Nucleus accumbens (tissue), 56 donors: Measurements from ENCODE around the gene RNF103.
"Not testable (repeated sequence)": the region's sequence is repeated elsewhere in the genome, so short reads cannot be mapped to it uniquely, and the experiment has no call there.

Experiments
- DNase-seq, 56 donors: peaks; one replicate each; lab custom pipeline; 2025; lab: John Stamatoyannopoulos, UW

RNF103 gene

GRCh38 chr2:86625096-86625495 lies 1.4 kb upstream of the RNF103 start:
- DNase-seq: peak in 46 of 56 donors; percentile 6 to 75 (median 42)

DNA sequence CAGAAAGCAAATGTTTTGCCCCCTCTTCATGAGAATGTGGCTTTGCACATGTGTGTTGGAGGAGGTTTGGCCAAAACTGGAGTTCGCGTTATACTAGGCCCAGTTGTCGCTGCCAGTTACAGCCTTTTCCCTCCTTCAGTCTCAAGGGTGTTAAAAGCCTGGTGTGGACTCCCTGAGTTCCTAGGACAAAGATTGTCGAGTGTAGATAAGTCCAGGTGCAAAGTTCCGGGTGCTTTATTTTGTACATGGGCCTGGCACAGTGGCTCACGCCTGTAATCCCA lies 542 bp upstream of the RNF103 start:
- DNase-seq: peak in 2 of 56 donors; percentile 12 to 35

DNA sequence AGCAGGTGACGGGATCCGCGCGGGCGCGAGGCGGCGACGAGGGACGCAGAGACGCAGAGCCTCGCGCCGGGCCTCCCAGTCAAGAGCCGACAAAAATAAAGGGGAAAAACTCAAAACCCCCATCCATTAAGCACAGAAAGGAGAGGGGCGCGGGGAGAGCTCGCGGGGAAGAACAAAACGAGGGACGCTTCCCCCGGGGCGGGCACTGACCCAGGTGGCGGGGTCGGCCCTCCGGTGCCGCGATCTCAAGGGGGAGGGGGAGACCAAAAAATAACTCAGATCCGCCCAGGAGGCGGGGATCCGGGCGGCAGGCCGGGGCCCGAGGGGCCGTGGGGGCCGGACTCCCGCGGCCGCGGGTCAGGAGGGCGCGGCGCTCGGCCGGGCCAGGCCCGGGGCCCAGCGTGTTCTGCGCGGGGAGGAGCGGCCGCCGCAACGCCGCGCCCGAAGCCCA lies 597 bp downstream of the RNF103 start:
- DNase-seq: peak in 37 of 56 donors; percentile 15 to 77 (median 48)

- peak in 29 of 56 donors; percentile 13 to 68 (median 45) for DNase-seq
Measured at GRCh38 chr2:86622519-86623042, 1.1 kb downstream of the RNF103 start.

DNA sequence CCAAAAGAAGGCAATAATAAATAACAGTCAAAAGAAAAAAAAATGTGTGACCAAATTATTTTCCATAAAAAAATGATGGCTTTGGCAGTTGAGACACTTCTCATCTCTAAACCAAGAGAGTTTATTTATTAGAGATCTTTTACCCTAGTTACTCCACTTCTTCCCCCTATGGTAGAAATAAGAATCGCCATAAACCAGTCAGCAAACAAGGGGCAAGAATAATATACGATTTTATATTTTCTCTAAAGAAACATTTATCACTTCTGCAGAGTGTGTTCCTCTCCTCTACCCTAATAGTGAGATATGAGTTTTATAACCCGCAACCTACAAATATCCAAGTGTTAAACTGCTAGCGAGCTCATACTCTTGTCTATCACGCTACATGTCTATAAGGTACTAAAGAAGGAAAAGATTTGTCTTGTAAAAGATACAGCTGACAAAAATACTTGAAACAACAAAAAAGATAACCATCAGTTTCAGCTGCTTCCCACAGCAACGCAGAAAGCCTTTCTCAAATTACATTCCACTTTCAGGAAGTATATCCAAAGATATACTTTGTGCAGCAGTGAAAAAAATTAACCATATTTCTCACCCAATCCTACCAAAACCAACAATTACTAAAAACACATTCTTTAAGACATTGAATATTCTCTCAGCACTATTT lies 2.3 kb downstream of the RNF103 start:
- no peak for DNase-seq

GRCh38 chr2:86617738-86618137 lies 5.9 kb downstream of the RNF103 start:
- peak in 1 of 56 donors; percentile 7 for DNase-seq

DNA sequence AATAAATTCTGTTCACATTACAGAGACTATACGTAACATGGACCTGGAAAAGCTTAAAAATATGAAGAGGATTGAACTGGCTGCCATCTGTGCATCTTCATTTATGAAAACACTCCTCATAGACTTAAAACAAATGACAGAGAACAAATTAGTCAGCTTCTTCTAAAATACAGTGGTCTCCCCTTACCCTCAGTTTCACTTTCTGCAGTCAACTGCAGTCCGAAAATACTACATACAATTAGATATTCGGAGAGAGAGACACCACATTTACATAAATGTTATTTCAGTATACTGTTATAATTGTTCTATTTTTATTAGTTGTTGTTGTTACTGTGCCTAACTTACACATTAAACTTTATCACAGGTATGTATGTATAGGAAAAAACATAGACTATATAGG lies 6.5 kb downstream of the RNF103 start:
- no peak for DNase-seq

GRCh38 chr2:86616502-86616901 lies 7.2 kb downstream of the RNF103 start:
- DNase-seq: no peak

DNA sequence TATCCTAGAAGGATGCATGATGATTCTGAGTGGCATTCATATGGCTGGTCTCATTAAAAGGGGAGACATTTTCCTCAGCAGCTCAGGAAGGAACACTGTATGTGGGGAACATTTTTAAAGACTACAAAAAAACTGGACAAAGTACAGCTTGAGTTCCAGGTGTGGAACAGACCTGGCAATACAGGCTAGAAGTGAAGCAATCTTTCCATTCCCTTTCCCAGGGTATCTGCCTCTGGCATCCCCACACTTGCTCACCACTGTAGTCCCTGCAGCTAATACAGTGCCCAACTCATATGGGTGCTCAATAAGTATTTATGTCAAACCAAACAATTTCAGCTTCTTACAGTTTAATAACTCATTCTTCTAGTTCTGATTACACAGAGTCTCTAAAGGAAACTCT lies 8.1 kb downstream of the RNF103 start:
- DNase-seq: no peak

GRCh38 chr2:86613515-86613914 lies 10.2 kb downstream of the RNF103 start:
- no peak for DNase-seq

DNA sequence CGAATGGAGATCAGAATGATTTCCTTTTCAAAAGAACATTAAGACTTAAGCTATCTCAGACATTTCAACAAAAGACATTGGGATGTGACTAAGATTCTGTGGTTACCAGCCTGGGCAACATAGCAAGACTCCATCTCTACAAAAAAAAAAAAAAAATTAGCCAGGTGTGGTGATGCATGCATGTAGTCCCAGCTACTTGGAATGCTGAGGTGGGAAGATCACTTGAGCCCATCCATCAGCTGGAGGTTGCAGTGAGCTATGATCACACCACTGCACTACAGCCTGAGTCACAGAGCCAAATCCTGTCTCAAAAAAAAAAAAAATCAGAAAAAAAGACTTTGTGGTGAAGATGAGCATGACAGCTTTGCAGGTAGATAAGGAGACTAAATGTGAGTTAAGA lies 12.8 kb downstream of the RNF103 start:
- DNase-seq: no peak

DNA sequence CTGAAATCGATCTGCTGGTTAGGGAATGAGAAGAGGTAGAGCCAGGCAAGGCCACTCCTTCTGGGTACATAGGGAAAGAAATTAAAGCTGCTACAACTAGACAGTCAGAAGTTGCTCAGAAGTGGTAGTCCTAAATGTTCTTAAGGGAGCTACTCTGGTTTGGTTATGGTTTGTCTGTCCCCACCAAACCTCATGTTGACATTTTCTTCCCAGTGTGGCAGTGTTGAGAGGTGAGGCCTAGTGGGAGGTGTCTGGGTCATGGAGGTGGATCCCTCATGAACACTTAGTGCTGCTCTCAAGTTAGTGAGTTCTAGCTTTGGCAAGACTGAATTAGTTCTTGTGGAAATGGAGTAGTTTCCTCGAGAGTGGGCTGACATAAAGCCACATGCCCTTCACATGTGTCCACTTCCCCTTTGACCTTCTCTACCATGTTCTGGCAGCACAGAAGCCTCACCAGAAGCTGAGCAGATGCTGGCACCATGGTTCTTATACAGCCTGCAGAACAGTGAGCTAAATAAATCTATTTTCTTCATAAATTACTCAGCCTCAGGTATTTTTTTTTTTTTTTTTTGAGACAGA lies 14.7 kb downstream of the RNF103 start:
- DNase-seq: no peak

- no peak for DNase-seq
Measured at GRCh38 chr2:86603905-86604304, 19.8 kb downstream of the RNF103 start.

DNA sequence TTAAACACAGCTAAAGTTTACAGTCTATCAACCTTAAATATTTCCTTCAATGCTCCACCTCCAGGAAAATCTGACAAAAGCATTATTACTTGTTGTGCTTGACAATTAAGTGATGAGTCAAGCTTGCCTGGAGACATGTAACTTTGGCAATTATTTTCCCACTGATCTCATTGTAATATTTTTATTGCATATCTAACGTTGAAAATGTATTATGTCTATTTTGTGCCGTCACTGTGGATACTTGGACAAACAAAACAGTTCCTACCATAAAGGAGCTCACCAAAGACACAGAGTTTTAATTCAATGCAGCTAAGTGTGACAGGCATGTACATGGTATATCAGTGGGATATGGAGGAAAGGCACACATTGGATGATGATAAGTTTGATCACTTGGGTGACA lies 24.7 kb downstream of the RNF103 start:
- DNase-seq: no peak

DNA sequence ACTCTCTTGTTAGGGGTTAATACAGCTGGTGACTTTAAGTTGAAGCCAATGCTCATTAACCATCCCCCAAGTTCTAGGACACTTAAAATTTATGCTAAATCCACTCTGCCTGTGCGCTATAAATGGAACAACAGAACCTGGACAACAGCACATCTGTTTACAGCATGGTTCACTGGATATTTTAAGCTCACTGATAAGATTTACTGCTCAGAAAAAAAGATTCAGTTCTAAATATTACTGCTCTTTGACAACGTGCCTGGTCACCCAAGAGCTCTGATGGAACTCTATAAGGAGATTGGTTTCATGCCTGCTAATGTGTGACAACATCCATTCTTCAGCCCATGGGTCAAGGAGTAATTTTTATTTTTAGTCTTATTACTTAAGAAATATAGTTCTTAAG lies 27.5 kb downstream of the RNF103 start:
- no peak for DNase-seq

DNA sequence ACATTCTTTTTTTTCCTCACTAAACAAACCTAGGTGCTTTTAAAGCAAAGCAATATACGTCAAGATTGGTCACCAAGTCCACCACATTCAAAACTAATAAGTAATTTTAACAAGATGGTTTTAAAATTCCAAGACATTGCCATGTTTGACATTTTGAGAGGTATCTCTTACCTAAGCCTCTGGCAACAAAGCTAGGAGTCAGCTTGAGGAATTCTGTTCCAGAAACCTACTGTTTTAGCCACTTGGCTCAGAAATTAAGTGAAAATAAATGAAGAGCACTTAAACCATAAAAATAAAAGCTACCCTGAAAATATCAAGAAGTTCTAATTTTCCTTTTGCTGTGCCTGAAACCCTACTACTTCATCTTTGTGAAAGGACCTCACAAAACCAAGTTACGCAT lies 30.4 kb downstream of the RNF103 start:
- no peak for DNase-seq

- DNase-seq: peak in 1 of 56 donors; percentile 7
Measured at GRCh38 chr2:86592547-86593230, 31.0 kb downstream of the RNF103 start.

DNA sequence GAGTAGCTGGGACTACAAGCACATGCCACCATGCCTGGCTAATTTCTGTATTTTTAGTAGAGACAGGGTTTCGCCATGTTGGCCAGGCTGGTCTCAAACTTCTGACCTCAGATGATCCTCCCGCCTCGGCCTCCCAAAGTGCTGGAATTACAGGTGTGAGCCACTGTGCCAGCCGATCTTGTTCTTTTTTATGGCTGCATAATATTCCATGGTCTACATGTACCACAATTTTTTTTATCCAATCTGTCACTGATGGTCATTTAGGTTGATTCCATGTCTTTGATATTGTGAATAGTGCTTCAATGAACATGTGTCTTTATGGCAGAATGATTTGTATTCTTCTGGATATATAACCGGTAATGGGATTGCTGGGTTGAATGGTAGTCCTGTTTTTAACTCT lies 34.0 kb downstream of the RNF103 start:
- DNase-seq: not testable (repeated sequence)

GRCh38 chr2:86584151-86584913 lies 39.3 kb downstream of the RNF103 start:
- DNase-seq: no peak

DNA sequence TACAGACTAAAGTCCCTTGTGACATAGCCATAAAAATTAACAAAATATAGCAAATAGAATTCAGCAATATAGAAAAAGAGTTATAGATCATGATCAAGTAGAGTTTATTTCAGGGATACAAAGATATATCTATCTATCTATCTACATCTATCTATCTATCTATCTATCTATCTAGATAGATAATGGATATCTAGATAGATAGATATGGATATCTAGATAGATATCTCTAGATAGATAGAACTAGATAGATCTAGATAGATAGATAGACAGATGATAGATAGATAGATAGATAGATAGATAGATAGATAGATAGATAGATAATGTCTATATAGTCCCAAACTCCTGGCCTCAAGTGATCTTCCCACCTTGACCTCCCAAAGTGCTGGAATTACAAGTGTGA lies 43.1 kb downstream of the RNF103 start:
- DNase-seq: no peak

- no peak for DNase-seq
Measured at GRCh38 chr2:86577817-86578456, 45.7 kb downstream of the RNF103 start.
